GM12878 (cell line): Measurements from ENCODE around the gene PIGBOS1. TPM values are rescaled to one million over a fixed set of nuclear protein-coding genes. Genes with fewer than 3 reads are reported as not detected.

Experiments
- ATAC-seq: fragments of 200-7000 bp; cut with Tn5 transposase; 3 replicates; pipeline ENCODE4 v1.9.1; 2020; ENCODE audit warnings: mild to moderate bottlenecking, moderate library complexity
- BruUV-seq: library from RNA; stranded (reverse); fragments of 400-500 nt; replicated peaks from 2 replicates; lab custom pipeline; 2021; lab: Mats Ljungman, UMichigan
- CTCF ChIA-PET: fragments of 300-600 bp; sonication (Branson Sonifier 250); formaldehyde crosslinking; extraction: SDS; loops from one replicate; lab custom pipeline; 2021; ENCODE audit warnings: inconsistent platforms; lab: Yijun Ruan, JAX
- POLR2A ChIA-PET: fragments of 350-600 bp; formaldehyde crosslinking; extraction: SDS; loops from one replicate; lab custom pipeline; 2021; ENCODE audit warnings: inconsistent platforms; lab: Charles Lee
- RAD21 ChIA-PET: fragments of 300-600 bp; sonication (Branson Sonifier 250); formaldehyde crosslinking; loops from one replicate; lab custom pipeline; 2023; ENCODE audit warnings: antibody characterized with exemption; ENCODE audit not compliant: unreplicated experiment; lab: Charles Lee
- SMC1A ChIA-PET: fragments of 300-600 bp; sonication (Branson Sonifier 250); formaldehyde crosslinking; loops from one replicate; lab custom pipeline; 2023; ENCODE audit not compliant: unreplicated experiment, uncharacterized antibody; lab: Charles Lee
- DNase-seq: peaks from one replicate; pipeline ENCODE4 v3.0.0-alpha.2; 2011; ENCODE audit warnings: low read depth, low spot score
- FAIRE-seq: peaks from 3 replicates; lab custom pipeline; 2011; peaks lifted over from hg19 to GRCh38; lab: Jason Lieb, UNC
- H2AFZ ChIP-seq: 2 replicates; pipeline ENCODE4 v1.6.0; 2011; ENCODE audit warnings: low read depth, low read length, control low read depth; ENCODE audit not compliant: control insufficient read depth
- H3K27ac ChIP-seq: 2 replicates; pipeline ENCODE4 v1.5.1; 2011; ENCODE audit warnings: control low read depth; ENCODE audit not compliant: control insufficient read depth, insufficient read depth
- H3K27me3 ChIP-seq, 2 experiments: replicated peaks in 1 of 2; 2 replicates each; pipeline versions ENCODE4 v1.6.0 to v1.6.1; 2011; ENCODE audit warnings: low read length in 1 of 2; ENCODE audit not compliant: control insufficient read depth in 2 of 2, insufficient read depth in 2 of 2
- H3K36me3 ChIP-seq, 2 experiments: 2 replicates each; pipeline ENCODE4 v1.5.1; 2011; ENCODE audit warnings: low read length in 1 of 2; ENCODE audit not compliant: control insufficient read depth in 2 of 2, insufficient read depth in 2 of 2
- H3K4me1 ChIP-seq: 2 replicates; pipeline ENCODE4 v1.6.1; 2011; ENCODE audit warnings: mild to moderate bottlenecking, low read length, moderate library complexity, mixed read lengths; ENCODE audit not compliant: control insufficient read depth, insufficient read depth
- H3K4me2 ChIP-seq: 2 replicates; pipeline ENCODE4 v1.6.0; 2011; ENCODE audit warnings: control low read depth; ENCODE audit not compliant: control insufficient read depth, insufficient read depth
- H3K4me3 ChIP-seq: fragments of 200-600 bp; sonication (generic); 2 replicates; pipeline ENCODE4 v1.5.1; 2016
- H3K79me2 ChIP-seq: 2 replicates; pipeline ENCODE4 v1.6.0; 2011; ENCODE audit warnings: low read length; ENCODE audit not compliant: control insufficient read depth, insufficient read depth
- H3K9ac ChIP-seq: 2 replicates; pipeline ENCODE4 v1.8.0; 2011; ENCODE audit warnings: low read length, control low read depth, mixed read lengths; ENCODE audit not compliant: control insufficient read depth, insufficient read depth
- H3K9me3 ChIP-seq: replicated peaks from 3 replicates; pipeline ENCODE4 v1.5.1; 2011; ENCODE audit warnings: mild to moderate bottlenecking, low read length; ENCODE audit not compliant: control insufficient read depth, insufficient read depth
- H4K20me1 ChIP-seq: 2 replicates; pipeline ENCODE4 v1.6.0; 2011; ENCODE audit not compliant: control insufficient read depth, insufficient read depth
- ASH2L ChIP-seq: fragments of 300-600, 200-600 bp; sonication (generic); IDR thresholded peaks from 2 replicates; pipeline ENCODE4 v1.6.1; 2017; ENCODE audit warnings: low read depth, mild to moderate bottlenecking, borderline replicate concordance
- CUX1 ChIP-seq: IDR thresholded peaks from 2 replicates; pipeline ENCODE4 v1.6.1; 2012; ENCODE audit warnings: improper control_type of control experiment, low read depth, low read length; ENCODE audit not compliant: insufficient replicate concordance
- HCFC1 ChIP-seq: fragments of 150-350 bp; IDR thresholded peaks from 2 replicates; pipeline ENCODE4 v1.6.1; 2014; ENCODE audit warnings: low read length
- LARP7 ChIP-seq: fragments of 450-650 bp; IDR thresholded peaks from 2 replicates; pipeline ENCODE4 v1.6.1; 2017; ENCODE audit warnings: mild to moderate bottlenecking
- MAX ChIP-seq: IDR thresholded peaks from 2 replicates; pipeline ENCODE4 v1.6.1; 2012; ENCODE audit warnings: low read depth, low read length, improper control_type of control experiment
- MEF2A ChIP-seq: IDR thresholded peaks from 2 replicates; pipeline ENCODE4 v1.6.1; 2011; ENCODE audit warnings: low read depth, mild to moderate bottlenecking, low read length, moderate library complexity; ENCODE audit not compliant: insufficient read depth
- RB1 ChIP-seq: fragments of 450-650 bp; formaldehyde crosslinking; IDR thresholded peaks from 2 replicates; pipeline ENCODE4 v1.6.1; 2017; ENCODE audit warnings: mild to moderate bottlenecking, borderline replicate concordance
- RBBP5 ChIP-seq: fragments of 200-600 bp; sonication (generic); conservative IDR thresholded peaks from 2 replicates; pipeline ENCODE4 v1.6.1; 2016
- WGBS: methylation state at CpG from one replicate; pipeline ENCODE4 v1.1.6; 2016; ENCODE audit warnings: low lambda C conversion rate; ENCODE audit not compliant: insufficient replicate concordance, insufficient coverage; ENCODE audit errors: missing lambda C conversion rate; 5-methylcytosine and 5-hydroxymethylcytosine counted together
- in situ Hi-C: fragments of 300-500 bp; cut with MboI; formaldehyde crosslinking; loops from 9 replicates; pipeline ENCODE4 v1.14.3; 2018; ENCODE audit warnings: mixed read lengths
- intact Hi-C: fragments of 100-400 bp; cut with micrococcal nuclease; formaldehyde crosslinking; loops from one replicate; pipeline ENCODE4 v1.14.2; 2022; ENCODE audit not compliant: unreplicated experiment
- polyA plus RNA-seq, 11 experiments: library from polyadenylated mRNA; depleted of rRNA in 4 of 11; unstranded in 6 of 11; stranded (reverse) in 5 of 11; fragments of >200 nt; fragmentation: Nextera tagmentation in 4 of 11; fragmentation: Illumina TruSeq in 1 of 11; extraction: Ambion mirVana in 4 of 11; extraction: Trizol in 1 of 11; gene quantifications; 1 replicate in 1 of 11; 2 replicates in 10 of 11; pipeline versions ENCODE4 v1.2.1 to v1.2.3, GENCODE V29; 2011 to 2016; ENCODE audit warnings: inconsistent platforms in 2 of 11, missing spikeins in 2 of 11, low read depth in 1 of 11
- total RNA-seq, 4 experiments: library from RNA; depleted of rRNA in 3 of 4; stranded (reverse); fragments of >200 nt in 3 of 4; fragmentation: Illumina TruSeq in 1 of 4; extraction: Trizol in 1 of 4; gene quantifications; 2 replicates each; pipeline versions ENCODE4 v1.2.1 to v1.2.3, GENCODE V29; 2013 to 2021

Gene PIGBOS1
- total and polyA plus RNA-seq, 10 of the 15 experiments (the other 5 are each of a cell fraction or from before 2014, with no cell fraction given): 7.1 to 24.7 (median 10.2) TPM

- Histone ChIP-seq H3K9ac (no peak overlapping the region), H3K9me3 (no peaks in the 10 kb centered on the region), H3K4me3 (no peak overlapping the region), H2AFZ (no peak overlapping the region), H3K27me3 (no peaks in the 10 kb centered on the region), H3K4me1 (no peaks in the 10 kb centered on the region), H3K36me3 (peaks cover 0 to 23% of the 10 kb centered on the region in 2 experiments; a peak in 2 of 4 replicates), H4K20me1 (no peaks in the 10 kb centered on the region), H3K4me2 (no peak overlapping the region), H3K79me2 (no peaks in the 10 kb centered on the region), H3K27ac (no peak overlapping the region)
- intact Hi-C loops: no loop called here
- CTCF ChIA-PET: no interaction called here
- RAD21 ChIA-PET: no interaction called here
- no TSS peak for BruUV-seq
- TF ChIP-seq RBBP5 (no peak), HCFC1 (no peak), CUX1 (no peak), LARP7 (no peak), RB1 (no peak), MAX (no peak), MEF2A (no peak), ASH2L (no peak)
- SMC1A ChIA-PET: interaction anchor here (1.2 kb wide), 1 partner anchor 12 kb away, joined by 3 read pairs; no protein-coding TSS in a partner anchor
- FAIRE-seq (no peak), ATAC-seq (no peak), DNase-seq (no peak)
- in situ Hi-C loops: no loop called here
- POLR2A ChIA-PET: no interaction called here
- WGBS: 100% methylated on average over 1 of the region's 1 CpG
Observed at GRCh38 chr15:55337160-55337559, 18.2 kb upstream of the PIGBOS1 start.
